Vagina (tissue), 2 donors: ENCODE results near the gene FGF12.

Experiments
- CTCF ChIP-seq, 3 experiments: fragments of 450-650 bp in 2 of 3; fragments of 200-600 bp in 1 of 3; sonication (generic) in 1 of 3; IDR thresholded peaks; one replicate each; pipeline ENCODE4 v1.5.1; 2017 to 2019; ENCODE audit warnings: antibody characterized with exemption in 3 of 3, mild to moderate bottlenecking in 2 of 3, moderate library complexity in 2 of 3
- POLR2A ChIP-seq, 2 donors: fragments of 450-650 bp; IDR thresholded peaks; one replicate each; pipeline ENCODE4 v1.6.1; 2017; ENCODE audit warnings: antibody characterized with exemption in 2 of 2, mild to moderate bottlenecking in 2 of 2, moderate library complexity in 2 of 2

- TF ChIP-seq CTCF (IDR thresholded peaks at IDR 0.05) = no peak
- no peak for TF ChIP-seq POLR2A (IDR thresholded peaks at IDR 0.05)
Observed at GRCh38 chr3:192331749-192332385, 395.5 kb downstream of the FGF12 start.
